Adrenal gland (tissue), 5 donors: ENCODE results near the gene BRD7.

Experiments
- POLR2A ChIP-seq, 2 donors: fragments of 450-650 bp; IDR thresholded peaks; one replicate each; pipeline ENCODE4 v1.6.1; 2017; ENCODE audit warnings: antibody characterized with exemption in 2 of 2, mild to moderate bottlenecking in 2 of 2, moderate library complexity in 1 of 2
- TF ChIP-seq, protein P1 (sequence below), 6 experiments: fragments of 450-650 bp in 4 of 6; fragments of 200-600 bp in 2 of 6; sonication (generic) in 1 of 6; IDR thresholded peaks; 1 replicate in 5 of 6; 2 replicates in 1 of 6; pipeline versions ENCODE4 v1.5.1 to v1.8.0; 2016 to 2021; ENCODE audit warnings: antibody characterized with exemption in 6 of 6, mild to moderate bottlenecking in 2 of 6, moderate library complexity in 1 of 6
- donor health status: DM: no; HTN: no; CAD: no.

GRCh38 chr16:50416388-50416787 is 47.6 kb upstream of the BRD7 start:
- TF ChIP-seq POLR2A (IDR thresholded peaks at IDR 0.05) = no peak
- TF ChIP-seq, protein P1, sequence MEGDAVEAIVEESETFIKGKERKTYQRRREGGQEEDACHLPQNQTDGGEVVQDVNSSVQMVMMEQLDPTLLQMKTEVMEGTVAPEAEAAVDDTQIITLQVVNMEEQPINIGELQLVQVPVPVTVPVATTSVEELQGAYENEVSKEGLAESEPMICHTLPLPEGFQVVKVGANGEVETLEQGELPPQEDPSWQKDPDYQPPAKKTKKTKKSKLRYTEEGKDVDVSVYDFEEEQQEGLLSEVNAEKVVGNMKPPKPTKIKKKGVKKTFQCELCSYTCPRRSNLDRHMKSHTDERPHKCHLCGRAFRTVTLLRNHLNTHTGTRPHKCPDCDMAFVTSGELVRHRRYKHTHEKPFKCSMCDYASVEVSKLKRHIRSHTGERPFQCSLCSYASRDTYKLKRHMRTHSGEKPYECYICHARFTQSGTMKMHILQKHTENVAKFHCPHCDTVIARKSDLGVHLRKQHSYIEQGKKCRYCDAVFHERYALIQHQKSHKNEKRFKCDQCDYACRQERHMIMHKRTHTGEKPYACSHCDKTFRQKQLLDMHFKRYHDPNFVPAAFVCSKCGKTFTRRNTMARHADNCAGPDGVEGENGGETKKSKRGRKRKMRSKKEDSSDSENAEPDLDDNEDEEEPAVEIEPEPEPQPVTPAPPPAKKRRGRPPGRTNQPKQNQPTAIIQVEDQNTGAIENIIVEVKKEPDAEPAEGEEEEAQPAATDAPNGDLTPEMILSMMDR (IDR thresholded peaks at IDR 0.05) = no peak
